Anterior cingulate cortex (tissue), 58 donors: ENCODE results near the gene AOPEP.

Source experiments
- DNase-seq, 58 donors: peaks; one replicate each; lab custom pipeline; 2025; lab: John Stamatoyannopoulos, UW

The AOPEP gene

GRCh38 chr9:95040106-95040505, 313.6 kb downstream of the AOPEP start:
- no peak for DNase-seq

- DNase-seq: no peak
These were observed 317.3 kb downstream of the AOPEP start for GRCh38 chr9:95043826-95044225.

- DNase-seq: no peak
These were observed 318.4 kb downstream of the AOPEP start for GRCh38 chr9:95044731-95045508.

GRCh38 chr9:95045751-95046150, 319.3 kb downstream of the AOPEP start:
- no peak for DNase-seq

- no peak for DNase-seq
These were observed 321.1 kb downstream of the AOPEP start for GRCh38 chr9:95047452-95048224.

GRCh38 chr9:95048225-95049087, 322.0 kb downstream of the AOPEP start:
- peak in 10 of 58 donors; percentile 23 to 58 (median 34) for DNase-seq

- DNase-seq: no peak
These were observed 323.3 kb downstream of the AOPEP start for GRCh38 chr9:95049761-95050160.

GRCh38 chr9:95053611-95054570, 327.4 kb downstream of the AOPEP start:
- no peak for DNase-seq

- DNase-seq: no peak
These were observed 328.9 kb downstream of the AOPEP start for GRCh38 chr9:95055334-95055850.

- DNase-seq: peak in 7 of 58 donors; percentile 22 to 41 (median 28)
These were observed 329.5 kb downstream of the AOPEP start for GRCh38 chr9:95055851-95056551.

GRCh38 chr9:95057101-95057500, 330.6 kb downstream of the AOPEP start:
- peak in 2 of 58 donors; percentile 34 to 52 for DNase-seq

- DNase-seq: peak in 3 of 58 donors; percentile 31 to 38 (median 31)
These were observed 331.8 kb downstream of the AOPEP start for GRCh38 chr9:95058121-95058785.

- DNase-seq: no peak
These were observed 332.4 kb downstream of the AOPEP start for GRCh38 chr9:95058795-95059386.

GRCh38 chr9:95060234-95060633, 333.7 kb downstream of the AOPEP start:
- no peak for DNase-seq

- no peak for DNase-seq
These were observed 334.4 kb downstream of the AOPEP start for GRCh38 chr9:95060916-95061315.

GRCh38 chr9:95061916-95062595, 335.6 kb downstream of the AOPEP start:
- peak in 2 of 58 donors; percentile 19 to 38 for DNase-seq

- no peak for DNase-seq
These were observed 336.1 kb downstream of the AOPEP start for GRCh38 chr9:95062596-95063065.
